HepG2 (cell line): Measurements from ENCODE around the gene NSD2. TPM values are rescaled to one million over a fixed set of nuclear protein-coding genes. Genes with fewer than 3 reads are reported as not detected.

Source experiments
- ARHGAP35 ChIP-seq: sonication (generic); formaldehyde crosslinking; IDR thresholded peaks from 2 replicates; pipeline ENCODE4 v1.9.0; 2022; ENCODE audit warnings: mild to moderate bottlenecking, inconsistent platforms, moderate library complexity, missing genetic modification reagents, borderline replicate concordance
- ATM ChIP-seq: fragments of 450-650 bp; IDR thresholded peaks from 2 replicates; pipeline ENCODE4 v1.7.1; 2017; ENCODE audit warnings: mild to moderate bottlenecking, borderline replicate concordance
- DPF2 ChIP-seq: sonication (generic); formaldehyde crosslinking; IDR thresholded peaks from 2 replicates; pipeline ENCODE4 v1.4.0; 2020; ENCODE audit warnings: mild to moderate bottlenecking, low read depth, missing genetic modification reagents, borderline replicate concordance
- FOXJ3 ChIP-seq: sonication (generic); formaldehyde crosslinking; IDR thresholded peaks from 2 replicates; pipeline ENCODE4 v1.4.0; 2020; ENCODE audit warnings: missing genetic modification reagents, mild to moderate bottlenecking, borderline replicate concordance
- FOXO1 ChIP-seq: sonication (generic); formaldehyde crosslinking; IDR thresholded peaks from 2 replicates; pipeline ENCODE4 v1.4.0; 2020; ENCODE audit warnings: missing genetic modification reagents
- GABPA ChIP-seq, 2 experiments: IDR thresholded peaks; 2 replicates each; pipeline ENCODE4 v1.6.1; 2011 to 2016; ENCODE audit warnings: low read depth in 2 of 2, low read length in 1 of 2, missing biosample characterization in 1 of 2, missing genetic modification characterization in 1 of 2
- MED8 ChIP-seq: sonication (generic); formaldehyde crosslinking; IDR thresholded peaks from 2 replicates; pipeline ENCODE4 v1.8.1; 2023; ENCODE audit warnings: mild to moderate bottlenecking, missing genetic modification reagents; ENCODE audit not compliant: insufficient replicate concordance
- PCBP2 ChIP-seq: fragments of 200-400 bp; formaldehyde crosslinking; optimal IDR thresholded peaks from 2 replicates; pipeline ENCODE3; 2018; ENCODE audit warnings: low read length, low read depth; ENCODE audit not compliant: poor library complexity, severe bottlenecking
- RARG ChIP-seq: sonication (generic); formaldehyde crosslinking; IDR thresholded peaks from 2 replicates; pipeline ENCODE4 v1.4.0; 2020; ENCODE audit warnings: low read depth, mild to moderate bottlenecking, missing genetic modification reagents
- RBAK ChIP-seq: sonication (generic); formaldehyde crosslinking; IDR thresholded peaks from 2 replicates; pipeline ENCODE4 v1.5.1; 2020; ENCODE audit warnings: mild to moderate bottlenecking, missing genetic modification reagents
- RORA ChIP-seq: sonication (generic); formaldehyde crosslinking; IDR thresholded peaks from 2 replicates; pipeline ENCODE4 v1.5.0; 2020; ENCODE audit warnings: mild to moderate bottlenecking, missing genetic modification reagents, moderate library complexity
- SALL2 ChIP-seq: sonication (generic); formaldehyde crosslinking; IDR thresholded peaks from 2 replicates; pipeline ENCODE4 v1.8.1; 2023; ENCODE audit warnings: mild to moderate bottlenecking, missing genetic modification reagents, inconsistent platforms
- SP2 ChIP-seq: sonication (generic); formaldehyde crosslinking; IDR thresholded peaks from 2 replicates; pipeline ENCODE4 v1.5.1; 2020; ENCODE audit warnings: mild to moderate bottlenecking, missing genetic modification reagents
- YY1 ChIP-seq: IDR thresholded peaks from 2 replicates; pipeline ENCODE4 v1.6.1; 2011; ENCODE audit warnings: low read length, low read depth, moderate library complexity, mild to moderate bottlenecking; ENCODE audit not compliant: insufficient read depth, insufficient replicate concordance
- ZBTB25 ChIP-seq: IDR thresholded peaks from 2 replicates; pipeline ENCODE4 v1.6.1; 2018; ENCODE audit warnings: missing genetic modification reagents
- ZFY ChIP-seq: sonication (generic); formaldehyde crosslinking; IDR thresholded peaks from 2 replicates; pipeline ENCODE4 v1.4.0; 2020; ENCODE audit warnings: missing genetic modification reagents
- ZNF570 ChIP-seq: sonication (generic); formaldehyde crosslinking; IDR thresholded peaks from 2 replicates; pipeline ENCODE4 v1.4.0; 2020; ENCODE audit warnings: mild to moderate bottlenecking, missing genetic modification reagents, borderline replicate concordance
- ZNF724P ChIP-seq: sonication (generic); formaldehyde crosslinking; IDR thresholded peaks from 2 replicates; pipeline ENCODE4 v1.8.0; 2022; ENCODE audit warnings: missing genetic modification reagents, borderline replicate concordance
- polyA plus RNA-seq, 8 experiments: library from polyadenylated mRNA; depleted of rRNA in 3 of 8; stranded (reverse) in 7 of 8; unstranded in 1 of 8; fragments of >200 nt; fragmentation: Illumina TruSeq in 4 of 8; extraction: Trizol in 4 of 8; gene quantifications; 2 replicates each; pipeline versions ENCODE4 v1.2.1 to v1.2.3, GENCODE V29; 2011 to 2016; ENCODE audit warnings: low read depth in 4 of 8, missing spikeins in 1 of 8, mixed read lengths in 1 of 8; ENCODE audit not compliant: insufficient read depth in 1 of 8
- total RNA-seq, 5 experiments: library from RNA; depleted of rRNA; stranded (reverse); fragments of >200 nt; fragmentation: Illumina TruSeq; extraction: Trizol; gene quantifications; 2 replicates each; pipeline ENCODE4 v1.2.3, GENCODE V29; 2016; ENCODE audit warnings: low read depth in 1 of 5
- TF ChIP-seq, protein P1 (sequence below): sonication (generic); formaldehyde crosslinking; IDR thresholded peaks from 2 replicates; pipeline ENCODE4 v1.5.0; 2020; ENCODE audit warnings: missing genetic modification reagents
- TF ChIP-seq, protein P2 (sequence below): sonication (generic); formaldehyde crosslinking; IDR thresholded peaks from 2 replicates; pipeline ENCODE4 v1.5.0; 2020; ENCODE audit warnings: missing genetic modification reagents, mild to moderate bottlenecking, borderline replicate concordance
- TF ChIP-seq, protein P3 (sequence below): sonication (generic); formaldehyde crosslinking; IDR thresholded peaks from 2 replicates; pipeline ENCODE4 v1.4.0; 2020; ENCODE audit warnings: missing genetic modification reagents, borderline replicate concordance

The NSD2 gene
- total and polyA plus RNA-seq, 2 of the 13 experiments (the other 11 are each of a cell fraction or from before 2014, with no cell fraction given), result 22.0 to 65.9 TPM

- no peak for TF ChIP-seq RORA (CRISPR knock-in tag)
- TF ChIP-seq ZBTB25 (CRISPR knock-in tag), result peak; percentile 80; the same call in 1 of the 2 replicates
- TF ChIP-seq RARG (CRISPR knock-in tag), result no peak
- no peak for TF ChIP-seq ARHGAP35 (CRISPR knock-in tag)
- TF ChIP-seq DPF2 (CRISPR knock-in tag), result no peak
- TF ChIP-seq, protein P1, sequence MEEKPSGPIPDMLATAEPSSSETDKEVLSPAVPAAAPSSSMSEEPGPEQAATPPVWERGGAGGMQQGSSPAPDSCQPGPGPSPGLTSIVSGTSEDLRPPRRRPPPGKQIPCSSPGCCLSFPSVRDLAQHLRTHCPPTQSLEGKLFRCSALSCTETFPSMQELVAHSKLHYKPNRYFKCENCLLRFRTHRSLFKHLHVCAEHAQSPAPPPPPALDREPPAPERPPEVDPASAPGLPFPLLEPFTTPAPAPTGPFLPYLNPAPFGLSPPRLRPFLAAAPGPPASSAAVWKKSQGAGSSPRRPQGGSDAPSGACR, result peak; percentile 95
- TF ChIP-seq ZNF724P (CRISPR knock-in tag), result no peak
- no peak for TF ChIP-seq ATM
- TF ChIP-seq, protein P2, sequence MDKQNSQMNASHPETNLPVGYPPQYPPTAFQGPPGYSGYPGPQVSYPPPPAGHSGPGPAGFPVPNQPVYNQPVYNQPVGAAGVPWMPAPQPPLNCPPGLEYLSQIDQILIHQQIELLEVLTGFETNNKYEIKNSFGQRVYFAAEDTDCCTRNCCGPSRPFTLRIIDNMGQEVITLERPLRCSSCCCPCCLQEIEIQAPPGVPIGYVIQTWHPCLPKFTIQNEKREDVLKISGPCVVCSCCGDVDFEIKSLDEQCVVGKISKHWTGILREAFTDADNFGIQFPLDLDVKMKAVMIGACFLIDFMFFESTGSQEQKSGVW (CRISPR knock-in tag), result no peak; the same call in 1 of the 2 replicates
- TF ChIP-seq ZNF570 (CRISPR knock-in tag), result 0 out of 2 replicates have a peak, but pooled peaks have one; percentile 67
- no peak for TF ChIP-seq RBAK (CRISPR knock-in tag)
- TF ChIP-seq SP2 (CRISPR knock-in tag), result 0 out of 2 replicates have a peak, but pooled peaks have one; percentile 23
- no peak for TF ChIP-seq FOXJ3 (CRISPR knock-in tag)
- TF ChIP-seq GABPA (IDR thresholded peaks at IDR 0.05; ENCODE audit: low read depth, low read length), result no peak
- TF ChIP-seq GABPA (CRISPR knock-in tag; IDR thresholded peaks at IDR 0.05; ENCODE audit: low read depth), result 0 out of 2 replicates have a peak, but pooled peaks have one; percentile 22
- peak; percentile 99 for TF ChIP-seq ZFY (CRISPR knock-in tag)
- TF ChIP-seq, protein P3, sequence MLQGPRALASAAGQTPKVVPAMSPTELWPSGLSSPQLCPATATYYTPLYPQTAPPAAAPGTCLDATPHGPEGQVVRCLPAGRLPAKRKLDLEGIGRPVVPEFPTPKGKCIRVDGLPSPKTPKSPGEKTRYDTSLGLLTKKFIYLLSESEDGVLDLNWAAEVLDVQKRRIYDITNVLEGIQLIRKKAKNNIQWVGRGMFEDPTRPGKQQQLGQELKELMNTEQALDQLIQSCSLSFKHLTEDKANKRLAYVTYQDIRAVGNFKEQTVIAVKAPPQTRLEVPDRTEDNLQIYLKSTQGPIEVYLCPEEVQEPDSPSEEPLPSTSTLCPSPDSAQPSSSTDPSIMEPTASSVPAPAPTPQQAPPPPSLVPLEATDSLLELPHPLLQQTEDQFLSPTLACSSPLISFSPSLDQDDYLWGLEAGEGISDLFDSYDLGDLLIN (CRISPR knock-in tag), result no peak
- TF ChIP-seq YY1, result peak; percentile 100
- peak; percentile 96 for TF ChIP-seq MED8 (CRISPR knock-in tag)
- TF ChIP-seq SALL2 (CRISPR knock-in tag), result peak; percentile 74
- peak; percentile 56; the same call in 1 of the 2 replicates for TF ChIP-seq FOXO1 (CRISPR knock-in tag)
- no peak for TF ChIP-seq PCBP2
- TF ChIP-seq, all 625 proteins: peak for 326
Measured at GRCh38 chr4:2008921-2009650, 137.9 kb downstream of the NSD2 start, which contains the start of gene NELFA (continued).
